Natural killer cell treated with Interleukin-12 subunit alpha and Interleukin-12 subunit beta and Interleukin-15 and Interleukin-18, amount 100 ng/mL, for 72 hours (primary cell): ENCODE measurements around the gene PHTF2. TPM values are rescaled to one million over a fixed set of nuclear protein-coding genes. Genes with fewer than 3 reads are reported as not detected.

Source experiments
- ATAC-seq, 2 donors: fragments of 150-1000 bp; cut with Tn5 transposase in 1 of 2; sonication (Bioruptor Pico), chemical (Tn5 transposase) in 1 of 2; 2 replicates each; pipeline ENCODE4 v1.10.0; 2021
- DNase-seq: peaks from one replicate; pipeline ENCODE4 v3.0.0; 2022; ENCODE audit warnings: low spot score
- H3K27ac Mint-ChIP-seq, 2 donors: 1 replicate in 1 of 2; 2 replicates in 1 of 2; pipeline ENCODE4 v1.8.0; 2022; ENCODE audit warnings: mixed read lengths in 2 of 2, mild to moderate bottlenecking in 1 of 2, moderate library complexity in 1 of 2
- H3K27me3 Mint-ChIP-seq, 2 donors: 1 replicate in 1 of 2; 2 replicates in 1 of 2; pipeline ENCODE4 v1.8.0; 2022; ENCODE audit warnings: mixed read lengths in 2 of 2
- H3K36me3 Mint-ChIP-seq: one replicate; pipeline ENCODE4 v1.8.0; 2022; ENCODE audit warnings: mixed read lengths
- H3K4me1 Mint-ChIP-seq, 2 donors: 1 replicate in 1 of 2; 2 replicates in 1 of 2; pipeline ENCODE4 v1.8.0; 2022; ENCODE audit warnings: low read depth in 2 of 2, mixed read lengths in 2 of 2, mild to moderate bottlenecking in 1 of 2
- H3K4me3 Mint-ChIP-seq: one replicate; pipeline ENCODE4 v1.8.0; 2022; ENCODE audit warnings: mixed read lengths
- H3K9me3 Mint-ChIP-seq: 2 replicates; pipeline ENCODE4 v1.8.0; 2022; ENCODE audit warnings: mixed read lengths
- total RNA-seq, 2 donors: library from RNA; stranded (reverse); gene quantifications; one replicate each; pipeline ENCODE4 v1.2.3, GENCODE V29; 2022

The PHTF2 gene
- total RNA-seq, 2 donors from 2014 or later: 21.8 to 33.7 TPM

DNA sequence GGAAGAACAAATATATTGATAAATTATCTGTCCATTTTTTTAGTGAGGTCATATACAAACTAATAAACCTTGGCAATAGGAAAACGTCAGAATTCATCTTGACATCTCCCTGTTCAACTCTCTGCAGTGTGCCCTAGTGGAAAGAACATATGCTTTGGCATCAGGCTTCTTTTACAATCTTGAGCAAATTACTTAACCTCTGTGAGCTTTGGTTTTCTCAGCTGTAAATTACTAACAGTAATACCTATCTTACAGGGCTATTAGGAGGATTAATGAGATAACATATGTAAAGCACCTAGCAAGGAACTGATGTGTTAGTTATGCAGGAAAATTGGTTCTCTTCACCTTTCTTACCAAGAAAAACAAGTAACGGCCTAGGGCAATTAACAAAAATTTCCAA lies 161.8 kb downstream of the PHTF2 start:
- ATAC-seq (no peak), DNase-seq (no peak)
- no peaks in the 10 kb centered on the region for H3K27me3 Mint-ChIP-seq
- no peak overlapping the region for H3K4me3 Mint-ChIP-seq
- no peaks in the 10 kb centered on the region for H3K4me1 Mint-ChIP-seq
- H3K27ac Mint-ChIP-seq: no peak overlapping the region
- H3K9me3 Mint-ChIP-seq: no peaks in the 10 kb centered on the region
- no peaks in the 10 kb centered on the region for H3K36me3 Mint-ChIP-seq

GRCh38 chr7:77967429-77967828 lies 168.9 kb downstream of the PHTF2 start:
- Mint-ChIP-seq H3K4me1 (no peaks in the 10 kb centered on the region), H3K9me3 (no peaks in the 10 kb centered on the region), H3K36me3 (no peaks in the 10 kb centered on the region), H3K4me3 (no peak overlapping the region), H3K27me3 (no peaks in the 10 kb centered on the region), H3K27ac (no peak overlapping the region)
- DNase-seq (no peak), ATAC-seq (no peak)

DNA sequence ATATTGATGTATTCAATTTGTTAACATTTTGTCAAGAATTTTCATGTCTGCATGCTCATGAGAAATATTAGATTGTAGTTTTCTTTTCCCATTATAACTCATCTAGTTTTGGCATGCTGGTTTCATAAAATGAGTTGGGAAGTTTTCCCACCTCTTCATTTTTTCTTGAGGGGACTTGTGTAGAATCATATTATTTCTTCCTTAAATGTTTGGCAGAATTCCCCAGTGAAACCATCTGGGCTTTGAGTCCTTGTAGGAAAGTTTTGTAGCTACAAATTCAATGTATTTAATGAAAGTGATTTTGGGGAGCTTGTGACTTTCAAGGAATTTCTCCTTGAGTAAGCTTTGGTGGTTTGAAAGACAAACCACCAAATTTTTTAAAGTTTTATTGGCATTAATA lies 173.2 kb downstream of the PHTF2 start:
- Mint-ChIP-seq H3K27me3 (peaks cover 0 to 2% of the 10 kb centered on the region in 2 donors), H3K36me3 (no peaks in the 10 kb centered on the region), H3K27ac (no peak overlapping the region), H3K4me3 (no peak overlapping the region), H3K4me1 (no peaks in the 10 kb centered on the region), H3K9me3 (no peaks in the 10 kb centered on the region)
- ATAC-seq (no peak), DNase-seq (no peak)

- Mint-ChIP-seq H3K36me3 (no peaks in the 10 kb centered on the region), H3K27ac (no peak overlapping the region), H3K4me1 (no peaks in the 10 kb centered on the region), H3K9me3 (no peaks in the 10 kb centered on the region), H3K4me3 (no peak overlapping the region), H3K27me3 (peaks cover 0 to 16% of the 10 kb centered on the region in 2 donors)
- no peak for ATAC-seq
- DNase-seq: no peak
Measured at GRCh38 chr7:77975672-77976480, 177.3 kb downstream of the PHTF2 start.

- Mint-ChIP-seq H3K9me3 (no peaks in the 10 kb centered on the region), H3K27me3 (peaks cover 5 to 27% of the 10 kb centered on the region in 2 donors), H3K4me3 (no peak overlapping the region), H3K36me3 (no peaks in the 10 kb centered on the region), H3K4me1 (peaks cover 2 to 9% of the 10 kb centered on the region in 2 donors), H3K27ac (no peak overlapping the region)
- DNase-seq (no peak), ATAC-seq (no peak)
Measured at GRCh38 chr7:77979219-77979618, 180.6 kb downstream of the PHTF2 start.

DNA sequence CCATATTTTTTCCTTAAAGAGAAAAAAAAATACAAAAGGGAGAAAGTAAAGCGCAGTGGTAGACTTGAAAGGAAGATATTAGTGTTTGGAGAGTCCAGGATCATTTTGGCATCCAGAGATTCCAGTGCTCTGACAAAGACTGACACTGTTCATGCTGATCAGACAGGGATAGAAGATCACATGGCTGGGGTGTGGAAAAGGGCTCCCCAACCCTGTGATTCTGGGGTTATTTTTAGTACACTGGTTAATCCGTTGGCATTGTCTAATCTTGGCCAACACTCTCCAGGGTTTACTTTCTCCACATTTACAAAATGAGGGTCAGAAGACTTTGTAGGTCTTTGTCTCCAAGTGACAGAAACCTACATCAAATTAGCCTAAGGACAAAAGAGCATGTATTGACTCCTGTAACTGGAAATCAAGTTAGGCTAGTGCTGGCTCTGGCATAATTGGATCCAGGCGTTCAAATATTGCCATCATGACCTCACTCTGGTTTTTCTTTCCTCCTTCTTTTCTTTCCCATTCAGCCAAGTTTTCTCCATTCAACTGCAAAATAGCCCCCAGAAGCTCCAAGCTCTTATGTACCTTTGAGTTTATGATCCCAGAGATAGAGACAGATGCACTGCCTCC lies 181.6 kb downstream of the PHTF2 start:
- Mint-ChIP-seq H3K27ac (no peak overlapping the region), H3K9me3 (no peaks in the 10 kb centered on the region), H3K36me3 (no peaks in the 10 kb centered on the region), H3K27me3 (peaks cover 5 to 27% of the 10 kb centered on the region in 2 donors), H3K4me3 (no peak overlapping the region), H3K4me1 (peaks cover 2 to 9% of the 10 kb centered on the region in 2 donors)
- DNase-seq (no peak), ATAC-seq (no peak)

DNA sequence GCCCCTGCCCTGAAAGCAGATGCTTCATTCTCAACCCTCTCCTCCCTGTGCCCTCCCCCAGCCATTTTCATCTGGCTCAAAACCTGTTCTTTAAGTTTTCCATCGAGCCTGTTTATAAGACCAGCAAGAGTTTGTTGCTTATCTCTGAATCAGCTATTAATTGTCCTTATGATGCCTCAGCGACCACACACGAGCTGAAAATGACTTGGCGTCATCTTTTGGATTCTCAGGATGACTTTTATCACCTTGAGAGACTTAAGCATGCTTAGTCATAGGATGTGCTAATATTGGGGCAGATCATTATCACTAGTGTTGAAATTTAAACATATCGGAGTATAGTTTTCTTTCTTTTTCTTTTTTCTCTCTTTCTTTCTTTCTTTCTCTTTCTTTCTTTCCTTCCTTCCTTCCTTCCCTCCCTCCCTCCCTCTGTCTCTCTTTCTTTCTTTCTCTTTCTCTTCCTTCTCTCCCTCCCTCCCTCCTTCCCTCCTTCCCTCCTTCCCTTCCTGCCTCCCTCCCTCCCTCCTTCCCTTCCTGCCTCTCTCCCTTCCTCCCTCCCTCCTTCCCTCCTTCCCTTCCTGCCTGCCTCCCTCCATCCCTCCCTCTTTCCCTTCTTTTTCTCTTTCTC lies 184.5 kb downstream of the PHTF2 start:
- H3K4me3 Mint-ChIP-seq: peak overlapping the region; percentile 42
- peak overlapping the region in 1 of 2 donors; percentile 34 for H3K27ac Mint-ChIP-seq
- no peaks in the 10 kb centered on the region for H3K9me3 Mint-ChIP-seq
- ATAC-seq: peak; percentile 63 to 93
- peaks cover 2 to 9% of the 10 kb centered on the region in 2 donors for H3K4me1 Mint-ChIP-seq
- H3K27me3 Mint-ChIP-seq: peaks cover 5 to 26% of the 10 kb centered on the region in 2 donors
- no peaks in the 10 kb centered on the region for H3K36me3 Mint-ChIP-seq
- DNase-seq: no peak

- H3K27ac Mint-ChIP-seq: no peak overlapping the region
- H3K27me3 Mint-ChIP-seq: peaks cover 5 to 26% of the 10 kb centered on the region in 2 donors
- no peak for ATAC-seq
- no peak overlapping the region for H3K4me3 Mint-ChIP-seq
- H3K36me3 Mint-ChIP-seq: no peaks in the 10 kb centered on the region
- no peaks in the 10 kb centered on the region for H3K9me3 Mint-ChIP-seq
- peaks cover 2 to 9% of the 10 kb centered on the region in 2 donors for H3K4me1 Mint-ChIP-seq
- DNase-seq: no peak
Measured at GRCh38 chr7:77983973-77984372, 185.4 kb downstream of the PHTF2 start.

- DNase-seq: no peak
- H3K36me3 Mint-ChIP-seq: no peaks in the 10 kb centered on the region
- H3K4me3 Mint-ChIP-seq: no peak overlapping the region
- no peak overlapping the region for H3K27ac Mint-ChIP-seq
- no peak for ATAC-seq
- no peaks in the 10 kb centered on the region for H3K9me3 Mint-ChIP-seq
- H3K27me3 Mint-ChIP-seq: peaks cover 5 to 25% of the 10 kb centered on the region in 2 donors
- peaks cover 5 to 9% of the 10 kb centered on the region in 2 donors for H3K4me1 Mint-ChIP-seq
Measured at GRCh38 chr7:77985232-77985973, 186.8 kb downstream of the PHTF2 start.

DNA sequence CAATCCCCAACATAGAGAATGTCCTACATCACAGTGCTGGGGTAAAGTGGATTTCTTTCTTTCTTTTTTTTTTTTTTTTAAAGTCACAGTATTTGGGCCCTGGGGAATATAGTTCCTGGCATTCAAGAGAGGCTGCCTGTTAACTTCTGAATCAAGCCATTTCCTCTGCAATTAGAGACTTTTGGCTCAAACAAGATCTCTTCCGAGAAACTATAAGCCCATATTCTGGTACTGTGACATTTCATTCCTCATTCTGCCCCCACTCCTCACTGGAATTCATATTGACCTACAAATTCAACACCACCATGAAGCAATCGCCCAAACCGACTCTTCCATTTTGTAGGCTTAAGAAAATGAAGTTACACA lies 187.4 kb downstream of the PHTF2 start:
- DNase-seq (no peak), ATAC-seq (no peak)
- peaks cover 5 to 9% of the 10 kb centered on the region in 2 donors for H3K4me1 Mint-ChIP-seq
- no peaks in the 10 kb centered on the region for H3K9me3 Mint-ChIP-seq
- no peak overlapping the region for H3K27ac Mint-ChIP-seq
- peaks cover 5 to 21% of the 10 kb centered on the region in 2 donors for H3K27me3 Mint-ChIP-seq
- no peaks in the 10 kb centered on the region for H3K36me3 Mint-ChIP-seq
- no peak overlapping the region for H3K4me3 Mint-ChIP-seq

DNA sequence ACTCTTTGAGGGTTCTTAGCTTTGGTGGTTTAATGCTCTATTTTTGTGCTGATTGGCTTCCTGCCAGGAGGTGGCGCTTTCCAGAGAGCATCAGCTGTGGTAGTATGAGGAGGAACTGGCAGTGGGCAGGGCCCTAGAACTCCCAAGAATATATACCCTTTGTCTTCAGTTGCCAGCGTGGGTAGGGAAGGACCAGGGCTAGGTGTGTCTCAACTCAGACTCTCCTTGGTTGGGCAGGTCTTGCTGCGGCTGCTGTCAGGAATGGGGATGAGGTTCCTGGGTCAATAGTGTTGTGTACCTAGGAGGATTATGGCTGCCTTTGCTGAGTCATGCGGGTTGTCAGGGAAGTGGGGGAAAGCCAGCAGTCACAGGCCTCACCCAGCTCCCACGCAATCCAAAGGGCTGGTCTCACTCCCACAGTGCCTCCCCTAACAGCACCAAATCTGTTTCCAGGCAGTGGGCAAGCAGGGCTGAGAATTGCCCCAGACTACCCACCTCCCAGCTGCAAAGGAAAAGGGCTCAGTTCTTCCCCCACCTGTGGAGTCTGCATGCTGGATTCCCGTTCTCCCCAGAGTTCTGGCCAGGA lies 191.5 kb downstream of the PHTF2 start:
- H3K36me3 Mint-ChIP-seq: no peaks in the 10 kb centered on the region
- ATAC-seq (no peak), DNase-seq (no peak)
- peaks cover 0 to 3% of the 10 kb centered on the region in 2 donors for H3K4me1 Mint-ChIP-seq
- H3K9me3 Mint-ChIP-seq: no peaks in the 10 kb centered on the region
- no peak overlapping the region for H3K4me3 Mint-ChIP-seq
- H3K27me3 Mint-ChIP-seq: peaks cover 11 to 19% of the 10 kb centered on the region in 2 donors
- no peak overlapping the region for H3K27ac Mint-ChIP-seq

DNA sequence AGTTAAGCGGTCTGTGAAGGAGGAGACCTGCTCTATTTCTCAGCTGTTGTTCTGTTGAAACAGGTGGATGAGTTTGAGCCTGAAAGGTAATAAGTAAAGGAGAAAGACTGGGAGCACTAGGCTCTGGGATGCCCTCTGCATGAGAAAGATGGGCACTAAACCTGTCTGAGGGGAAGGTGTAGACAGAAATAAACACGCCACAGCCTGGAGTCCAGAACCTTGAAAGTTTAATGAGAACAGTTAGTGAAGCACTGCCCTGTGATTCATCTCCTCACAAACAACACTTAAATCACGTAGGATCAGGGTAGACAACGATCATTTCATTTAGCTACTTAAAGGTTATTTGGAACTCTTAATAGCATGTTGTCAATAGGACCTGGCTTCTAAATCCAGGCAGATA lies 193.1 kb downstream of the PHTF2 start:
- peaks cover 11 to 18% of the 10 kb centered on the region in 2 donors for H3K27me3 Mint-ChIP-seq
- no peak for ATAC-seq

DNA sequence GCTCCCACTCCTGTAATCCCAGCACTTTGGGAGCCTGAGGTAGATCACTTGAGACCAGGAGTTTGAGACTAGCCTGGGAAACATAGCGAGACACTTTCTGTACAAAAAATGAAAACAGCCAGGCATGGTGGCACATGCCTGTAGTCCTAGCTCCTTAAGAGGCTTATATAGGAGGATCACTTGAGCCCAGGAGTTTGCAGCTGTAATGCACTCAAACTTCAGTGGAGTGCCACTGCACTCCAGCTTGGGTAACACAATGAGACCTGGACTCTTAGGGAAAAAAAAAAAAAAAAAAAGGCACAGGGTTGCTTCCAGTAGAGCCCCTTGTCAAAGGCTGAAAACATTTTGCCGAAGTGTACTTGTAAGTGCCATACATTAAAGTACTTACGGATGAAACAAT lies 195.3 kb downstream of the PHTF2 start:
- Mint-ChIP-seq H3K36me3 (no peaks in the 10 kb centered on the region), H3K9me3 (no peaks in the 10 kb centered on the region), H3K4me1 (peaks cover 0 to 3% of the 10 kb centered on the region in 2 donors), H3K27me3 (peaks cover 11 to 19% of the 10 kb centered on the region in 2 donors), H3K4me3 (no peak overlapping the region), H3K27ac (no peak overlapping the region)
- no peak for ATAC-seq
- no peak for DNase-seq

More for the DNA sequence above, 193.1 kb downstream of the PHTF2 start:
- Mint-ChIP-seq H3K36me3 (no peaks in the 10 kb centered on the region), H3K9me3 (no peaks in the 10 kb centered on the region), H3K27ac (no peak overlapping the region), H3K4me1 (peaks cover 0 to 3% of the 10 kb centered on the region in 2 donors), H3K4me3 (no peak overlapping the region)
- no peak for DNase-seq
